ENCODE results near the gene CDCP2. TPM values are rescaled to one million over a fixed set of nuclear protein-coding genes. Genes with fewer than 3 reads are reported as not detected.

Gene CDCP2
- total and polyA plus RNA-seq, 3 experiments from 2014 or later, result not detected

DNA sequence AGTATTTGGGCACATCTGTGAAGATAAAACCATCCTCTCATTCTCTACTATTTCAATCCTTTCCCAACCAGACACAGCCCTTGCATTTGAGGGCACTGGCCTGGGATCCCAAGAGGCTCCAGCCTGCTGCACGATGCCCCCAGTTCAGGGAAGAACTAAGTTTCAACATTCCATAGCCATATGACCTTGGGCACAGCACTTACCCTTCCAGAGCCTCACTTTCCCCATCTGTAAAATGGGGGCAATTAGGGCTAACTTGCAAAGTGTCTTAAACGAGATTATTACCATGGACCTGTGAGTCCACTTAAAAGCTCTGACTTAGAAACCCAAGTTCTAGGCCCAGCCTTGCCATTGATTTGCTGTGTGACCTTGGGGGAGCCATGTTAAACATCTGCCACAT is 22.9 kb downstream of the CDCP2 start:
- H3K4me1 ChIP-seq (ENCODE audit: insufficient read depth, low read length), result no peaks in the 10 kb centered on the region
- Mint-ChIP-seq H3K27ac (peak overlapping the region in 1 of 8 donors; percentile 74), H3K4me3 (no peak overlapping the region), H3K9me3 (no peaks in the 10 kb centered on the region), H3K36me3 (no peaks in the 10 kb centered on the region), H3K27me3 (peaks cover 0 to 3% of the 10 kb centered on the region in 2 donors), H3K4me1 (no peaks in the 10 kb centered on the region)
- no peak overlapping the region for H3K27ac ChIP-seq (ENCODE audit: low read depth, low read length)
- H3K27me3 ChIP-seq (ENCODE audit: insufficient read depth, low read length, poor library complexity, severe bottlenecking), result peaks cover 3% of the 10 kb centered on the region
- no peaks in the 10 kb centered on the region for H3K36me3 ChIP-seq (ENCODE audit: insufficient read depth, low read length)
- CTCF ChIA-PET, result no interaction called here
- no peak overlapping the region for H3K4me3 ChIP-seq (ENCODE audit: low read length)
- POLR2A ChIA-PET, result no interaction called here
- no peak for DNase-seq
- H3K9me3 ChIP-seq (ENCODE audit: low read length), result no peaks in the 10 kb centered on the region

DNA sequence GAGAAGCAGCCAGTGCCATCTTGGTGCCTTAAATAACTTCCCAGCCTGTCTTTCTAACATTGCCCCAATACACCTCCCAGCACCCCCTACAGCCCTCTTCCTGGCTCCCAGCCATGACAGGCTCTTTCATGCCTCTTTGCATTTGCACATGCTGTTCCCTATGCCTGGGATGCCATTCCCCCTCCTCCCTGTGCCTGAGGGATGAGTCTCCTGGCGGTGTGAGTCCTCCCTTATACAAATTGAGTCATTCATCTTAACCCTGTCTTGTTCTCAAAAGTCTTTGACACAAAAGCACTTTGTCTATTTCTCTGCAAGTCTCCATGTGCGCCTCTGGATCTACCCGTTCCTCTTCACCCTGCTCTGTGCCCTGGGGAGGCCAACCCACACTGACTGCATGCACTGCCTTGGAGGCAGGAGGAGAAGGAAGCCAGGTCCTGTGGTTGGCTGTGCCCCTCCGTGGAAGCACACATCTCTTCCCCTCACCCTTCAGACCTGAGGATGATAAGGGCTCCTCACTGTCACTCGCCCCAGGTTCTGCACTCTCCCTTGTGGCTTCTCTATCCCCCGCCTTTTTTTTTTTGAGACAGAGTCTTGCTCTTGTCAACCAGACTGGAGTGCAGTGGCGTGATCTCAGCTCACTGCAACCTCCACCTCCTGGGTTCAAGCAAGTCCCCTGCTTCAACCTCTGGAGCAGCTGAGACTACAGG is 25.1 kb downstream of the CDCP2 start:
- Mint-ChIP-seq H3K27me3 (peaks cover 0 to 2% of the 10 kb centered on the region in 2 donors), H3K27ac (no peak overlapping the region), H3K4me1 (peaks cover 0 to 3% (median 0%) of the 10 kb centered on the region in 3 donors), H3K9me3 (no peaks in the 10 kb centered on the region), H3K36me3 (no peaks in the 10 kb centered on the region), H3K4me3 (no peak overlapping the region)
- Histone ChIP-seq H3K9me3 (ENCODE audit: low read length) (no peaks in the 10 kb centered on the region), H3K4me1 (ENCODE audit: insufficient read depth, low read length) (no peaks in the 10 kb centered on the region), H3K27me3 (ENCODE audit: insufficient read depth, low read length, poor library complexity, severe bottlenecking) (peaks cover 3% of the 10 kb centered on the region), H3K4me3 (ENCODE audit: low read length) (no peak overlapping the region), H3K36me3 (ENCODE audit: insufficient read depth, low read length) (no peaks in the 10 kb centered on the region), H3K27ac (ENCODE audit: low read depth, low read length) (no peak overlapping the region)
- DNase-seq, result no peak
- ChIA-PET CTCF (no interaction called here), POLR2A (no interaction called here)

DNA sequence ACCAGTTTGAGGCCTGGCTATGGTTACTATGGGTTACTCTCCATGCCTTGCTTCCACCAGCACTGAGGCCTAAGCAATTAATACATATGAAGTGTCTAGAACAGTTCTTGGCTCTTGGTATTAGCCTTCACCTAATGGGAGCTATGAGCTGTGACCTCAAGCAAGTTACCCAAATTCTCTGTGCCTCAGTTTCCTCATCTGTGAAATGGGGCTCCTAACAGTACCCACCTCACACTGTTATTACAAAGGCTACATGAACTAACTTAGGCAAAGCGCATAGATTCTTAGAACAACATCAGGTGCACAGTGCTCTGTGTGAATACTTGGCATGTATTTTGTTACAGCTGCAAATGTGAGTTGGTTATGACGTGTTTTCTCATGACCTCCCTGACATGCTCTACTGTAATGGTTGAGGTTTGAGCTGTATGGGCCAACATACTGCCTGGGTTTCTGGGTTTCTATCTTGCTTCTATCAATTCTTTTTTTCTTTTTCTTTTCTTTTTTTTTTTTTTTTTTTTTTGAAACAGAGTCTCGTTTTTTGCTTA is 26.5 kb downstream of the CDCP2 start:
- no peak overlapping the region for H3K4me3 Mint-ChIP-seq
- peaks cover 2 to 10% (median 7%) of the 10 kb centered on the region in 3 donors for H3K4me1 Mint-ChIP-seq
- H3K9me3 Mint-ChIP-seq, result no peaks in the 10 kb centered on the region
- Histone ChIP-seq H3K9me3 (ENCODE audit: low read length) (no peaks in the 10 kb centered on the region), H3K4me1 (ENCODE audit: insufficient read depth, low read length) (no peaks in the 10 kb centered on the region), H3K4me3 (ENCODE audit: low read length) (no peak overlapping the region), H3K27ac (ENCODE audit: low read depth, low read length) (no peak overlapping the region), H3K27me3 (ENCODE audit: insufficient read depth, low read length, poor library complexity, severe bottlenecking) (peaks cover 3% of the 10 kb centered on the region), H3K36me3 (ENCODE audit: insufficient read depth, low read length) (no peaks in the 10 kb centered on the region)
- POLR2A ChIA-PET, result no interaction called here
- CTCF ChIA-PET, result interaction anchor here (1.9 kb wide), 1 partner anchor 363 kb away, joined by 5 read pairs; no protein-coding TSS in a partner anchor
- no peaks in the 10 kb centered on the region for H3K36me3 Mint-ChIP-seq
- peak overlapping the region in 1 of 8 donors; percentile 57 for H3K27ac Mint-ChIP-seq
- DNase-seq, result no peak
- peaks cover 7 to 11% of the 10 kb centered on the region in 2 donors for H3K27me3 Mint-ChIP-seq

DNA sequence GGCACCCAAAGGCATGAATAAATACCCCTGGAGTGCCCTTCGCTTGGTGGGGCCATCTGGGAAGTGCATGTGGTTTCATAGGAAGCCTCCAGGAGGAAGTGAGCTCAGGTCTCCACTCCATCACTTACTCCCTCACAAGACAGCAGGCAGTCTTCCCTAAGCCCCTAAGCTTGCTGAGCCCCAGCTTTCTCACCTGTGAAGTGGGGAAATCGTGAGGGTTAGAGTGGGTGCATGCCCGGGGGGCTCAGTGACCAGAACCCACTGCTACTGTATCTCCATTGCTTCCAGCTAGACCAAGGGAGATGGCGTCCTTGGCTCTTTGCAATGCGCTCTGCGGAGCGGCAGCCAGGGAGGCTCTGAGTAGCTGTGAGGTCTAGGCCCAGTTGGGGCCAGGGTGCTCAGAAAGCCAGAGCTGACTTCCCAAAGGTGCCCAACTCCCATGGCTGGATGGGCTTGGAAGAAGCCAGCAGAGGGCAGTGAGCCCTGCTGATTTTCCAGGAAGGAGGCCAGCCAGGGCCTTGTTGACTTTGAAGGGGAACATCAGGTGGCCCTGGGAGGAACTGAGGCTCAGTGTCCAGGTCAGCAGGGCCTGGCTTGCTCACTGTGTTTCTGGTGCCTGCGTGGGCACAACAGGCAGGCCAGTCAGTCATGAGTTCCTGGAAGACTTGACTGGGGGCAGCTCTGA is 27.3 kb downstream of the CDCP2 start:
- POLR2A ChIA-PET, result no interaction called here

DNA sequence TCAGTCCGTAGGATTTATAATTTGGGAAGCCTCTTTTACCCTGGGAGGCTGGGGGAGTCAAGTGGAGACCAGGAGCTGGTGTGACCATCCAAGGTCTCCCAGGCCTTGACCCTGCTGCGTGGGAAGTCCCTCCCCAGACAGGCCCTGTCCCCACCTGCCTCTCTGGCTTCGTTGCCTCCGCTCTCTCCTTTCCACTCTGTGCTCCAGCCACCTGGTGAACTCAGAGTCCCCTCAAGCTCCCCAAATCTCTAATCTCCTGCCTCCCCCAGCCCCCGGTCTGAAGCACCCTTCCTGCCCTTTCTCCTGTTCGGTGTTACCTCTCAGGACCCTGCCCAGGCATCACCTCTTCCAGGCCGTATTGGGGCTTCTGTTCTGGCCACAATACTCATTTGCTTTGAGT is 27.9 kb downstream of the CDCP2 start:
- Histone ChIP-seq H3K27ac (ENCODE audit: low read depth, low read length) (no peak overlapping the region), H3K4me1 (ENCODE audit: insufficient read depth, low read length) (no peaks in the 10 kb centered on the region), H3K9me3 (ENCODE audit: low read length) (no peaks in the 10 kb centered on the region), H3K36me3 (ENCODE audit: insufficient read depth, low read length) (no peaks in the 10 kb centered on the region), H3K4me3 (ENCODE audit: low read length) (no peak overlapping the region), H3K27me3 (ENCODE audit: insufficient read depth, low read length, poor library complexity, severe bottlenecking) (peaks cover 3% of the 10 kb centered on the region)
- DNase-seq, result no peak
- Mint-ChIP-seq H3K4me3 (no peak overlapping the region), H3K4me1 (peaks cover 2 to 11% (median 8%) of the 10 kb centered on the region in 3 donors), H3K27ac (no peak overlapping the region), H3K36me3 (no peaks in the 10 kb centered on the region), H3K9me3 (no peaks in the 10 kb centered on the region), H3K27me3 (peaks cover 9 to 13% of the 10 kb centered on the region in 2 donors)
- CTCF ChIA-PET, result no interaction called here
- POLR2A ChIA-PET, result no interaction called here

More for the DNA sequence above, 27.3 kb downstream of the CDCP2 start:
- Mint-ChIP-seq H3K4me1 (peaks cover 2 to 11% (median 8%) of the 10 kb centered on the region in 3 donors), H3K9me3 (no peaks in the 10 kb centered on the region), H3K4me3 (no peak overlapping the region), H3K27ac (peak overlapping the region in 1 of 8 donors; percentile 50), H3K27me3 (peaks cover 9 to 13% of the 10 kb centered on the region in 2 donors), H3K36me3 (no peaks in the 10 kb centered on the region)
- no peaks in the 10 kb centered on the region for H3K9me3 ChIP-seq (ENCODE audit: low read length)
- CTCF ChIA-PET, result interaction anchor here (1.9 kb wide), 1 partner anchor 364 kb away, joined by 5 read pairs; no protein-coding TSS in a partner anchor
- peaks cover 3% of the 10 kb centered on the region for H3K27me3 ChIP-seq (ENCODE audit: insufficient read depth, low read length, poor library complexity, severe bottlenecking)
- no peak overlapping the region for H3K4me3 ChIP-seq (ENCODE audit: low read length)
- H3K4me1 ChIP-seq (ENCODE audit: insufficient read depth, low read length), result no peaks in the 10 kb centered on the region
- no peak for DNase-seq
- no peak overlapping the region for H3K27ac ChIP-seq (ENCODE audit: low read depth, low read length)
- no peaks in the 10 kb centered on the region for H3K36me3 ChIP-seq (ENCODE audit: insufficient read depth, low read length)

DNA sequence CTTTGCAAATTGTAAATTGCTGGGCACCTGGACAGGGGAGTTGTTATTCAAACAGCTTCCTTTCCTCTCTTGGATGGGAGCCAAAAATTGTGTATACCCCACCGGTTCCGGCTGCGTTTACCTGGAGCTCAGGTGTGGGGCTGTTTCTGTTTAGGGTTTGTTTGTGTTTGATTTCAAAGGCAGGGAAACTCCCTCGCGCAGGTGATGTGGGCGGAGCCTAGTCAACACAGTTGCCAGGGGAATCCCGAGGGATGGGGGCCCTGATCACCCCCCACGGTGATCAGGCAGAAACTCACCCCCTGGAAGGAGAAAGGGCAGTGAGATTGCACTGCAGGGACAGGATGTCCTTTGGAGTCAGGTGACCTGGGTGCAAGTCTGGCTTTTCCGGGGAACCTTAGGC is 28.3 kb downstream of the CDCP2 start:
- no peaks in the 10 kb centered on the region for H3K36me3 ChIP-seq (ENCODE audit: insufficient read depth, low read length)
- H3K27ac ChIP-seq (ENCODE audit: low read depth, low read length), result no peak overlapping the region
- no peaks in the 10 kb centered on the region for H3K9me3 ChIP-seq (ENCODE audit: low read length)
- ChIA-PET CTCF (interaction anchor here (2.3 kb wide), 1 partner anchor 365 kb away, joined by 11 read pairs; no protein-coding TSS in a partner anchor), POLR2A (no interaction called here)
- H3K27me3 ChIP-seq (ENCODE audit: insufficient read depth, low read length, poor library complexity, severe bottlenecking), result no peaks in the 10 kb centered on the region
- no peak overlapping the region for H3K27ac Mint-ChIP-seq
- no peak overlapping the region for H3K4me3 ChIP-seq (ENCODE audit: low read length)
- DNase-seq, result no peak
- no peaks in the 10 kb centered on the region for H3K4me1 ChIP-seq (ENCODE audit: insufficient read depth, low read length)
- no peaks in the 10 kb centered on the region for H3K36me3 Mint-ChIP-seq
- no peak overlapping the region for H3K4me3 Mint-ChIP-seq
- H3K4me1 Mint-ChIP-seq, result peaks cover 2 to 11% (median 8%) of the 10 kb centered on the region in 3 donors
- no peaks in the 10 kb centered on the region for H3K9me3 Mint-ChIP-seq
- H3K27me3 Mint-ChIP-seq, result peaks cover 9 to 13% of the 10 kb centered on the region in 2 donors

DNA sequence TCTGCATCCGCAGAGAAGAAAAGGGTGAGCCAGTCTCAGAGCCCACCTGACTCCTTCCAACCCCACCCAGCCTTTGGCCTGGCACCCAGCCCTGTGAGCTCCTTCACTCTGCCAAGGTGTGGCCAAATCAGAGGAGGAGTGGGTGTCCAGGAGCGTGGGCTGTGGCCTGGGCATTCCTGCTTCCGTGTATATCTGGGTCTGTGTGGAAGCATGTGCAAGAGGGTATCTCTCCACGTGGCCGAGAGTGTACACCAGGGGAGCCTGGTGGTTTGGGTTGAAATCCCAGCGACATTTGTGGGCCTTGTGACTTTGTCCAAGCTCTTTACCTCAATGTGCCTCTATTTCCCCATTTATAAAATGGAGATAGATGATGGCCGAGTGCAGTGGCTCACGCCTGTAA is 29.8 kb downstream of the CDCP2 start:
- Histone ChIP-seq H3K27ac (ENCODE audit: low read depth, low read length) (no peak overlapping the region), H3K4me1 (ENCODE audit: insufficient read depth, low read length) (no peaks in the 10 kb centered on the region), H3K27me3 (ENCODE audit: insufficient read depth, low read length, poor library complexity, severe bottlenecking) (no peaks in the 10 kb centered on the region), H3K36me3 (ENCODE audit: insufficient read depth, low read length) (no peaks in the 10 kb centered on the region), H3K4me3 (ENCODE audit: low read length) (no peak overlapping the region), H3K9me3 (ENCODE audit: low read length) (no peaks in the 10 kb centered on the region)
- DNase-seq, result no peak
- Mint-ChIP-seq H3K9me3 (no peaks in the 10 kb centered on the region), H3K27ac (no peak overlapping the region), H3K4me1 (peaks cover 2 to 11% (median 8%) of the 10 kb centered on the region in 3 donors), H3K36me3 (no peaks in the 10 kb centered on the region), H3K27me3 (peaks cover 9 to 11% of the 10 kb centered on the region in 2 donors), H3K4me3 (no peak overlapping the region)
- ChIA-PET CTCF (interaction anchor here (0.8 to 2.3 kb wide), 5 partner anchors 25 to 688 kb away, joined by 3 to 11 read pairs (median 3); no protein-coding TSS in a partner anchor), POLR2A (interaction anchor here (0.6 to 1.5 kb wide), 2 partner anchors 11 to 367 kb away, joined by 3 to 4 read pairs; no protein-coding TSS in a partner anchor)

Data from CD8-positive, alpha-beta memory T cell (primary cell).